A673 (cell line): Measurements from ENCODE around the gene COLQ.

Source experiments
- EZH2 ChIP-seq: fragments of 200-600 bp; sonication (generic); IDR thresholded peaks from 2 replicates; pipeline ENCODE4 v1.6.1; 2017; ENCODE audit warnings: borderline replicate concordance, low read depth, mild to moderate bottlenecking, mixed read lengths, antibody characterized with exemption, low read length; ENCODE audit not compliant: poor library complexity, severe bottlenecking
- TF ChIP-seq, protein P1 (sequence below): fragments of 300-800, 200-600 bp; sonication (generic); conservative IDR thresholded peaks from 2 replicates; pipeline ENCODE4 v1.5.1; 2017; ENCODE audit warnings: low read depth, mild to moderate bottlenecking, antibody characterized with exemption, low read length, moderate library complexity, mixed read lengths

DNA sequence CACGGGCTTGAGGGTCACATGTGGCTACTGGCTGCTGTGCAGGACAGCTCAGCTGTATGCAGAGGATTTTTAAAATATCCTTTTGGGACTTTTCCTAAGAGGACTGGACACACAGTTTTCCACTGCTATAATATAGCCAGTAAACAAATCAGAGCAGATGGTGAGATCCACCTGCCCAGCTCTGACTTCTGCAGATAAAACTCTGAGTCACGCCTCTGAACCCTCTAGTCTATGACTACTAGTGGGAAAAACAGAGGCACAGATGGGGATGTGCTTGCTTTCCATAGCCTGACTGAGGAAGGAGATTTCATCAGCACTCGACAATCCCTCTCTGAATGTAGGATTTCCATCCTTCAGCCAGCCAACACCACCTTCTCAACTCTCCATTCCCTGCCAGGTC, 45.1 kb downstream of the COLQ start:
- no peak for TF ChIP-seq EZH2
- TF ChIP-seq, protein P1, sequence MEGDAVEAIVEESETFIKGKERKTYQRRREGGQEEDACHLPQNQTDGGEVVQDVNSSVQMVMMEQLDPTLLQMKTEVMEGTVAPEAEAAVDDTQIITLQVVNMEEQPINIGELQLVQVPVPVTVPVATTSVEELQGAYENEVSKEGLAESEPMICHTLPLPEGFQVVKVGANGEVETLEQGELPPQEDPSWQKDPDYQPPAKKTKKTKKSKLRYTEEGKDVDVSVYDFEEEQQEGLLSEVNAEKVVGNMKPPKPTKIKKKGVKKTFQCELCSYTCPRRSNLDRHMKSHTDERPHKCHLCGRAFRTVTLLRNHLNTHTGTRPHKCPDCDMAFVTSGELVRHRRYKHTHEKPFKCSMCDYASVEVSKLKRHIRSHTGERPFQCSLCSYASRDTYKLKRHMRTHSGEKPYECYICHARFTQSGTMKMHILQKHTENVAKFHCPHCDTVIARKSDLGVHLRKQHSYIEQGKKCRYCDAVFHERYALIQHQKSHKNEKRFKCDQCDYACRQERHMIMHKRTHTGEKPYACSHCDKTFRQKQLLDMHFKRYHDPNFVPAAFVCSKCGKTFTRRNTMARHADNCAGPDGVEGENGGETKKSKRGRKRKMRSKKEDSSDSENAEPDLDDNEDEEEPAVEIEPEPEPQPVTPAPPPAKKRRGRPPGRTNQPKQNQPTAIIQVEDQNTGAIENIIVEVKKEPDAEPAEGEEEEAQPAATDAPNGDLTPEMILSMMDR, result no peak
